ENCODE results near the gene RPGRIP1L. TPM values are rescaled to one million over a fixed set of nuclear protein-coding genes. Genes with fewer than 3 reads are reported as not detected.

Gene RPGRIP1L
- total and polyA plus RNA-seq, 9 of the 15 experiments (the other 6 are each of a cell fraction or from before 2014, with no cell fraction given), result 3.2 to 7.7 (median 5.8) TPM

DNA sequence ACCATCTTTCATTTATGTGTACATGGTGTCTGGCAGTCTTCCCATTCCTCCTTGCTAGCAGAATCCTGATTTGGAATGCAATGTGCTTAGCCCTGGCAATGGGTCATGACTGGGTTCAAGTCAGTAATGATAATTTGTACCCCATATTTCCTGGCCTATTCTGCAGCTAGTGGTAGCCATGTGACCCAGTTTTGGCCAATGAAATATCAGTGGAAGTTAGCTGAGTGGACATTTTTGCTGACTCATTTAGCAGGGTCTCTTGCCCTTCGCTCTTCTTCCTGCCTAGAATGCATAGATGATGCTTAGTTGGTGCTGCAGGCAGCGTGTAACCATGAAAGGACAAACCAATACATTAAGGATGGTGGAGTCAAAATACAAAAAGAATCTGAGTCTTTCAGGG, 121.9 kb downstream of the RPGRIP1L start (continued):
- TF ChIP-seq, protein P1, sequence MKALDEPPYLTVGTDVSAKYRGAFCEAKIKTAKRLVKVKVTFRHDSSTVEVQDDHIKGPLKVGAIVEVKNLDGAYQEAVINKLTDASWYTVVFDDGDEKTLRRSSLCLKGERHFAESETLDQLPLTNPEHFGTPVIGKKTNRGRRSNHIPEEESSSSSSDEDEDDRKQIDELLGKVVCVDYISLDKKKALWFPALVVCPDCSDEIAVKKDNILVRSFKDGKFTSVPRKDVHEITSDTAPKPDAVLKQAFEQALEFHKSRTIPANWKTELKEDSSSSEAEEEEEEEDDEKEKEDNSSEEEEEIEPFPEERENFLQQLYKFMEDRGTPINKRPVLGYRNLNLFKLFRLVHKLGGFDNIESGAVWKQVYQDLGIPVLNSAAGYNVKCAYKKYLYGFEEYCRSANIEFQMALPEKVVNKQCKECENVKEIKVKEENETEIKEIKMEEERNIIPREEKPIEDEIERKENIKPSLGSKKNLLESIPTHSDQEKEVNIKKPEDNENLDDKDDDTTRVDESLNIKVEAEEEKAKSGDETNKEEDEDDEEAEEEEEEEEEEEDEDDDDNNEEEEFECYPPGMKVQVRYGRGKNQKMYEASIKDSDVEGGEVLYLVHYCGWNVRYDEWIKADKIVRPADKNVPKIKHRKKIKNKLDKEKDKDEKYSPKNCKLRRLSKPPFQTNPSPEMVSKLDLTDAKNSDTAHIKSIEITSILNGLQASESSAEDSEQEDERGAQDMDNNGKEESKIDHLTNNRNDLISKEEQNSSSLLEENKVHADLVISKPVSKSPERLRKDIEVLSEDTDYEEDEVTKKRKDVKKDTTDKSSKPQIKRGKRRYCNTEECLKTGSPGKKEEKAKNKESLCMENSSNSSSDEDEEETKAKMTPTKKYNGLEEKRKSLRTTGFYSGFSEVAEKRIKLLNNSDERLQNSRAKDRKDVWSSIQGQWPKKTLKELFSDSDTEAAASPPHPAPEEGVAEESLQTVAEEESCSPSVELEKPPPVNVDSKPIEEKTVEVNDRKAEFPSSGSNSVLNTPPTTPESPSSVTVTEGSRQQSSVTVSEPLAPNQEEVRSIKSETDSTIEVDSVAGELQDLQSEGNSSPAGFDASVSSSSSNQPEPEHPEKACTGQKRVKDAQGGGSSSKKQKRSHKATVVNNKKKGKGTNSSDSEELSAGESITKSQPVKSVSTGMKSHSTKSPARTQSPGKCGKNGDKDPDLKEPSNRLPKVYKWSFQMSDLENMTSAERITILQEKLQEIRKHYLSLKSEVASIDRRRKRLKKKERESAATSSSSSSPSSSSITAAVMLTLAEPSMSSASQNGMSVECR (CRISPR knock-in tag; IDR thresholded peaks at IDR 0.05), result no peak
- TF ChIP-seq MAFG (tag; conservative IDR thresholded peaks at IDR 0.05) (peak; percentile 90), CHCHD3 (CRISPR knock-in tag; IDR thresholded peaks at IDR 0.05) (no peak)

DNA sequence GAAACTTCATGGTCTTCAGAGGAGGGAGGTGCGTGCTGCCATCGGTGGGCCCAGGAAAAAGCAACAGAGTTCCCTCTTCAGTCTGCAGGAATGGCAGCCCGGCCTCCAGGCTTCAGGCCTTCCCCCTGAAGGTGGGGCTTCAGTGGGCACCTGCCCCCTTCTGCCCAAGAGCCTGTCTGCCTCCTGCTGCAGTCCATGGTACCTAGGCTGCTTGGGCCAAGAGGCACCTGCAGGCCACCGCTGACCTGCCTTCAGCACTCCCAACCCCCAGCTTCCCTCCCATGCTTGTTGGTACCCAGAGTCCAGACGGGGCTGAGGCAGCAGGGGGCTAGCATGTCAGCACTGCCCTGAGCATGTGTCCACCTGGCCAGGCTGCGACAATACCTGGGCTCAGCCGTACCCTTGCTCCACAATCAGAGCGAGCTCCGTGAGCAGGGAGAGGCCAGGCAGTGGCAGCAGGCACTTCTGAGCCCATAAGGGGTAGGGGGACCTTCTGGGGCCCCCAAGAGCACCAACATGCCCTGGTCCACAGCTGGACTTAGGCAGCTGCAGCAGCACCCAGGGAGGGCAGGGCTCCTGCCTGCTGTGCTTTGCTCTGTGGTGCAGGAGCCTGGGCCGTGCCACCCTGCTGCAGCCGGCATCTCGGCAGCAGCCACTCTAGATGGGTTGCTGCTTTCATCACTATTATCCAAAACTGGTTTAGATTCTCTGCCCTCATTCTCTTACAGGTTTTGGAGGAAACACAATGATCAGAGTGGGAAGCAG, 123.4 kb downstream of the RPGRIP1L start:
- CTCF ChIA-PET (ENCODE audit: low intra/inter-chr PET ratio), result no interaction called here
- H3K4me3 ChIP-seq, result no peak overlapping the region
- H3K27me3 ChIP-seq (ENCODE audit: control insufficient read depth in 2 of 2, insufficient read depth in 2 of 2, low read length in 2 of 2), result peaks cover 0 to 12% of the 10 kb centered on the region in 2 experiments; a peak in 1 of 5 replicates
- 8% methylated on average over 11 of the region's 12 CpGs for WGBS (ENCODE audit: insufficient coverage, low coverage, missing lambda C conversion rate)
- H3K79me2 ChIP-seq (ENCODE audit: control insufficient read depth, insufficient read depth, low read length), result no peaks in the 10 kb centered on the region
- H3K4me1 ChIP-seq (replicated peaks in 1 of 2; ENCODE audit: control insufficient read depth in 2 of 2, insufficient read depth in 2 of 2, low read length in 2 of 2), result peaks cover 0 to 6% of the 10 kb centered on the region in 2 experiments; a peak in 3 of 5 replicates
- in situ Hi-C loops (cut with MboI), result no loop called here
- no peak for ATAC-seq
- no peak overlapping the region for H3K4me2 ChIP-seq (ENCODE audit: insufficient read depth, low read length)
- BruUV-seq (replicated peaks), result no TSS peak
- TF ChIP-seq, protein P2, sequence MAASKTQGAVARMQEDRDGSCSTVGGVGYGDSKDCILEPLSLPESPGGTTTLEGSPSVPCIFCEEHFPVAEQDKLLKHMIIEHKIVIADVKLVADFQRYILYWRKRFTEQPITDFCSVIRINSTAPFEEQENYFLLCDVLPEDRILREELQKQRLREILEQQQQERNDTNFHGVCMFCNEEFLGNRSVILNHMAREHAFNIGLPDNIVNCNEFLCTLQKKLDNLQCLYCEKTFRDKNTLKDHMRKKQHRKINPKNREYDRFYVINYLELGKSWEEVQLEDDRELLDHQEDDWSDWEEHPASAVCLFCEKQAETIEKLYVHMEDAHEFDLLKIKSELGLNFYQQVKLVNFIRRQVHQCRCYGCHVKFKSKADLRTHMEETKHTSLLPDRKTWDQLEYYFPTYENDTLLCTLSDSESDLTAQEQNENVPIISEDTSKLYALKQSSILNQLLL (CRISPR knock-in tag; IDR thresholded peaks at IDR 0.05; ENCODE audit: borderline replicate concordance), result no peak
- no peak for FAIRE-seq
- H2AFZ ChIP-seq (ENCODE audit: low read depth, low read length), result no peak overlapping the region
- H4K20me1 ChIP-seq (replicated peaks; ENCODE audit: control insufficient read depth, insufficient read depth, low read length), result no peaks in the 10 kb centered on the region
- no peaks in the 10 kb centered on the region for H3K9me1 ChIP-seq (ENCODE audit: control insufficient read depth, insufficient read depth, low read length)
- no peak for DNase-seq (ENCODE audit: extremely low read depth in 1 of 4, low spot score in 3 of 4)
- no peaks in the 10 kb centered on the region for H3K36me3 ChIP-seq (ENCODE audit: control insufficient read depth, insufficient read depth, low read length)
- intact Hi-C loops (cut with micrococcal nuclease), result no loop called here
- no peaks in the 10 kb centered on the region for H3K9me3 ChIP-seq (replicated peaks; ENCODE audit: control insufficient read depth, insufficient read depth, low read depth, low read length)
- no peak overlapping the region for H3K9ac ChIP-seq (ENCODE audit: insufficient read depth in 1 of 2, low read depth in 2 of 2, low read length in 2 of 2)
- POLR2A ChIA-PET, result no interaction called here
- no peak overlapping the region for H3K27ac ChIP-seq (ENCODE audit: extremely low read depth, low read depth, low read length)
